NCI-H524 treated with DMSO at 0.1 percent for 48 hours (cell line): Measurements from ENCODE around the gene FBXL7.

Experiments used
- DNase-seq: peaks from one replicate; lab custom pipeline; 2025; lab: John Stamatoyannopoulos, UW

FBXL7 gene

DNA sequence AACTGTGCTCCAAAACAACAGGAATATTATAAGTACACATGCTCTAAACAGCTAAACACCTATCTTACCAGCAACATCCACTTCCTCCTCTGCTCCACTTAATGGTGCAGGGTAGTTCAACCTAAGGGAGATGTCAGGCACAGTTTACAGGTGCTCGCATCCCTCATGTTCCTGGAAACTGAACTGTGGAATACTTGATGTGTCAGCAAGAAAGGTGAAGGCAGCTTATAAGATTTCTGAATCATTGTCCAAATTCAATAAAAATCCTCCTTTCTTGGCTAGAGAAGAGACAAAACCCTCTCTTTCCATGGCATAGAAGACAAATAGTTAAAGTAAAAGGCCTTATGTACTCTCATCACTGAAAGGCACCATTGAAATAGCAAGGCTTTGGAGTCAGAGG is 272.2 kb downstream of the FBXL7 start:
- no peak for DNase-seq

DNA sequence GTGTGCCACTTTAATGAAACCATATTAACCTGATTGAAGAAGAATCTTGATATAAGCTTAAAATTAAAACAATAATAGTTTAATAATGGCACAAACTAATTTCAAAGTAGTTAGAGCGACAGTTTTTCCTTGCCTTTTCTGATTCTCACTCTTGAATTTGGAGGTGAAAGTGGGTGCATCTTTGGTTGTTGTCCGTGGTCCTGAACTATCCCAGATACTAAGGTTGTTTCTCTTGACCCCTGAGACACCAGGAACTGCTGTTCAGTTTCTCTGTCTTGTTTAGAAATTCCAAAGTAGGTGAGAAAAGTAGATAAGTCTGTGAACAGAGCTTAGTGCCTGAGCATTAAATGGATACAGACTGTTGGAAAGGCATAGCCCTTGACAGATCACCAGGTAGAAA is 274.7 kb downstream of the FBXL7 start:
- DNase-seq = no peak

GRCh38 chr5:15776346-15776745 is 276.4 kb downstream of the FBXL7 start:
- DNase-seq = no peak

DNA sequence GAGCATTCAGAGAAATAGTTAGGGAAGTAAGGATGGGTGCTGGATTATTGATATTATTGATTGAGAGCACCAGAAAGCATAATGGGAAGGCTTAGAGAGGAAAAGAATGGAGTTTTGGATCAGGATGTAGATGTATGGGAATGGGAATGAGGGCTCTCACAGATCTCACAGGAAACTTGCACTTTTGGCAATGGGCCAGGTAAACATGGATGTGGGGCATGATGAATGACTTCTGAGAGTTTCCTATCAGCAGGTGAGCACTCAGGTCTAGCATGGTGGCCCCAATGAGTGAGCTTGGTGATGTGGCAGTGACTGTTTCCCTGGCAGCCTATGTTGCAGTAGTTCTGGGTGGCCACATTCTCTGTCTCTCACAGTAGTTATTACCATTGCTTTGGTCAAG is 283.8 kb downstream of the FBXL7 start:
- no peak for DNase-seq

DNA sequence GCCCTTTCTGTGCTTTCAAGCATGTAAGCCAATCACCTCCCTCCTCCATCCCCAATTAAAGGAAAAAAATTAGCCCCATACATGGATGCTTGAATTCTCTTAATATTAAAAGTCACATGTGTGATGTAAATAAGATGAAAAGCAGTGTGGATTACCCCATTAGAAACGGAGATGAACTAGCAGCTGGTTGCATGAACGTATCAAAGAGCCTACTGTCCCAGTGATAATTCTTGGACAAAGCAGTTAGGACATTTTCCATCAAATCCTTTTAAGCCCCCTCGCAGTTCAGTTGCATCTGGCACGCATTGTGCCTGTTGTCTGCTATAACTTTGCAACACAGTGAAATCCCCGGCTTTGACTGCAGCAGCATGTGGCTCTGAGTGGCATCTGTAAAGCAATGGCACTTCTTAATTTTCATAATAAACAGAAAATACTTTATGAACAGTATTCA is 285.6 kb downstream of the FBXL7 start:
- DNase-seq = peak; percentile 61

- DNase-seq = no peak
Measured at GRCh38 chr5:15786326-15786725, 286.3 kb downstream of the FBXL7 start.

GRCh38 chr5:15786884-15787283 is 286.9 kb downstream of the FBXL7 start:
- no peak for DNase-seq

DNA sequence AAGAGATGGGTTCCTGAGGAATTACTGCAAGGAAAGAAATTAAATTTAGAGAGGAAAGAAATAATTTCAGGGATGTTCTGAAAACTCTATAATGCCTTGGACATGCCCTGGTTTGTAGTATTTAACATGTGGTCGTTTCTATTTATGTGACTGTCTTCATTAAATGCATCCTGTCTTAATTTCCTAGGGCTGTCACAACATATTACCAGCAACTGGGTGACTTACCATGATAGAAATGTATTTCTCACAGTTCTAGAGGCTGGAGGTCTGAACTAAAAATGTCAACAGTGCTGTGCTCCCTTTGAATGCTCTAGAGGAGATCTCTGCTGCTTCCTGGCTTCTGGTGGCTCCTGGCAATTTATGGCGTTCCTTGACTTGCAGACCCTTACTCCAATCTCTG is 287.7 kb downstream of the FBXL7 start:
- DNase-seq = no peak

GRCh38 chr5:15789642-15790041 is 289.7 kb downstream of the FBXL7 start:
- DNase-seq = no peak

GRCh38 chr5:15790446-15791018 is 290.6 kb downstream of the FBXL7 start:
- DNase-seq = no peak

DNA sequence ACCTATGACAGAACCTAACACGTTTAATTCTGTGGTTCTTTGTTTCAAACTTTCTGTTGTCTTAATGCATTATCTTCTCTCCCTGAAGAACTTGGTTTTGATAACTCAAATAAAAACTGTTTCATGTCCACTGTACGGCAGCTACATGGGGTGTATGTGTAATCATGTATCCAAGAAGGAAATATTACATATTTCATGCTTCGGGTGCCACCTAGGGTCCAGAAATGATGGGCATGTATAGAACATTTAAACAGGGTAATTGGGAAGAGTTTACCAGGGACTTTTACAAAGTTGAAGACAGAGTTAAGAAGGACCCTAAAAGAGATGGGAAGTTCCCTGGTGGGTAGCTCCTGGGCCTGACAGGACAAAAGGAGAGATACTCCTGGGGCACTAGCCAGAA is 291.3 kb downstream of the FBXL7 start:
- DNase-seq = peak; percentile 35

DNA sequence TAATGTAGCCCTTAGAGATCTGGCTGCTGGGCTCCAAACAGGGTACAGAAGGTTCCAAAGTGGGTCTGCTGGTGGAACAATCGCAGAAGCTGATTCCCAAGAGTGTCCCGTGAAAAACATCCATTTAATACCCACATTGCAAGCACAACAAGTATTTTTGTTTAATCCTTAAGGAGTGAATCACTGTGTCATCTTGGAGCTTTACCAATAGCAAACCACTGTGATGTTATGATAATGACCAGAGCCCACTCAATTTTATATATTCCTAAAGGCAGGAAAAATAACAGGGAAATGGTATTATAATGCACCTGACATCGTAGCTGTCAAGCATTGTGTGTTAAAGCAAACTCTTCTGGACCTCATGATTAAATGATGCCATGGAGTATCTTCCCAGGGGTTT is 291.9 kb downstream of the FBXL7 start:
- no peak for DNase-seq

DNA sequence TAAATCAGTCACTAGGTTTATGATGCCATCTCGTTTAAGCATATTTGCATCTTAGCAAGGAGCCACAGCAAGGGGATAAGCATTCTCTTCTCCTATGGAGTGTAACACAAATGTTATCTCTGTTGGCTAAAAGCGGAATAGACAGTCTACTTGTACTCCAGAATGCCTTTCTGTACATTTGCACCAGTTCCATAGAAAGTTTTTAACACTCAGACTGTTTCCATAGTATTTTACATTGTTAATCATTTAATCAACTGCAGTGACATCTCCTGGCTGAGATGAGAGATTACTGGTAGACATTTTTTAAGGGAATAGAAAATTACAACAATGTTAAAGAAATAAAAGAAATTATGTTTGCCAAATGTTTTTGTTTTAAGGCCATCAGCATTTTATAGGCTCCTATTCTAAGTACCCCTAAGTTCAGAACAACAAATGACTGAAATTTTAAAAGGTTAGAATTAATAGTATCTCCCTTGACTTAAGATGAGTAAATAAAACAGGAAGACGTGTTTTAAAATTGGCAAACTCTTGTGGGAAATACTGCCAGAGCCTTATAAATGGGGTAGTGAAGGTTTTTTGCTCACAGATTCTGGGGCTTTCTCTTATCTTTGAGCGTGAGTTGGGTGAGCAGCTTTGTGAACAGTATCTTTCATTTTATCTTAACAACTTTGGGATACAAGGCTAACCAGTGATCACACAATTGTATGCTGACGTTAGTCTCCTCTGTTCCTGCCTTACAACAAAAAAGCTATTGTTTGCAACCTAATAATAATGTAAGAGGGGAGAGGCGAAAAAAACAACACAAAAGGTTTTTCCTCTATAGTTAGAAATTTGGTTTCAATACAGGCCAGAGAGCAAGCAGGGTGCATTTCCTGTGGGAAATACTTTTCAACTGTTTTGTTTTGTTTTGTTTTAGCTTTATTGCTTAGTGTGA is 294.3 kb downstream of the FBXL7 start:
- DNase-seq = no peak

DNA sequence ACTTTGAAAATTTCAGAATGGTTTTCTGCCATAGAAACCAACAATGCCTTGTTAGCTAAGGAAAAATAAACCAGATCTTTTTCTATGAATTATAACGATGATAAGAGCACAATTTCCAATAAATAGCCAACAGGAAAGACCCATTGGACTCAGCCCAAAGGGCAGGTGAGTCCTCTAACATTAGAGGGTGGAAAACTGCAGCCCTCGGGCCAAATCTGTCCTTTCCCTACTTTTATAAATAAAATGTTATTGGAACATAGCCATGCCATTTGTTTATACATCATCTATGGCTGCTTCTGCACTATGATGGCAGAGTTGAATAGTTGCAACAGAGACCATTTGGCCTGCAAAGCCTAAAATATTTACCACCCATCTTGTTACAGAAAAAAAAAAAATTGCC is 296.1 kb downstream of the FBXL7 start:
- no peak for DNase-seq

DNA sequence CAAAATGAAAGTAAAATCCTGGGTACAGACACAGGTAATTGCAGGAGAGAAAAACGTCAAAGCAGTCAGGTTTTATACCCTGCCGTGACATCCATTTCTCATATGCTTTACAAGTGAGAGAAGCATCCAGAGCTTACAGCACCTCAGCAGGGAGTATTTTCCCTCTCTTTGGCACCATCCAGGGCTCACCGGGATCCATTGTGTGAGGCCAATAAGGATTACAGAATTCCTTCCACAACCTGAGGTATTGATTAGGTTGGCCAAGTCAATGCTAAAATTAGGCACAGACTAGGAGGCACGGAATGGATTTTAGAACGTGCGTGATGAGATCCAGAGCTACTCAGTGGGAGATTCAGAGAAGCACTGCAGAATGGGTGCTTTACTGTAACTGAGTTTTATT is 296.6 kb downstream of the FBXL7 start:
- DNase-seq = no peak

GRCh38 chr5:15797116-15797515 is 297.1 kb downstream of the FBXL7 start:
- DNase-seq = no peak

DNA sequence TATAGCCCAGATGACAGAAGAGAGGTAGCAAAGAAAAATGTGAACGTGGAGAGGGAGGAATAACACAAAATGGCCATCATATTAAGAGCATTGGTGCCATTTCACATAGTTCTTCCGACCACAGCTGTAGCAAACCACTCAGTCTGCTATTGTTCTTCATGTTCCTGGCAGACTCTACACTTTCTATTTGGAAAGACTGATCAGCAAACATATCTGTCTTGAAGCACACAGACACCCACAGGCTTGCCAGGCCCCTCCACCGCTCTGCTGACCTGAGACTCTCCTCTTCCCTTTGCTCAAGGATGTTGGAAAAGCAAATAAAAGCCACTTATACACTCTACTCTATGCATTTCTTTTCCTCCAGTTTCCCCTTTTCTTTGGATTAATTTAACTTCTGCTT is 298.0 kb downstream of the FBXL7 start:
- DNase-seq = no peak

DNA sequence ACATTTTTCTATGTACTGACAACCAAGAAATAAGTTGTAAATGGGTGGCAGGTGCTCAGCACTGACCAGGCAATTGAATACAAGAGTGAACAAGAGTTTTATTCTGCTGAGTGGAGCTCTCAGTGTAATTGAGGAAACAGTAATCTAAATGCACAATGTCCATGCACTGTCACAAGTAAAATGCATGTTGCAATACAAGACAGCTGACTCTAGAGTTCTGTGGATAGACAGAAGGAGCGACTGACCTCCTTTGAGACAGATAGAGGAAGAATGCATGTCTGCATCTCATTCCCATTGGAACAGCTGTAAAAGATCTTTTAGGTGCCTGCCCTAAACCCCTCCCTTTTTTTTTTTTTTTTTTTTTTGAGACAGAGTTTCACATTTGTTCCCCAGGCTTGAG is 299.0 kb downstream of the FBXL7 start:
- DNase-seq = no peak

- no peak for DNase-seq
Measured at GRCh38 chr5:15799612-15800011, 299.6 kb downstream of the FBXL7 start.

DNA sequence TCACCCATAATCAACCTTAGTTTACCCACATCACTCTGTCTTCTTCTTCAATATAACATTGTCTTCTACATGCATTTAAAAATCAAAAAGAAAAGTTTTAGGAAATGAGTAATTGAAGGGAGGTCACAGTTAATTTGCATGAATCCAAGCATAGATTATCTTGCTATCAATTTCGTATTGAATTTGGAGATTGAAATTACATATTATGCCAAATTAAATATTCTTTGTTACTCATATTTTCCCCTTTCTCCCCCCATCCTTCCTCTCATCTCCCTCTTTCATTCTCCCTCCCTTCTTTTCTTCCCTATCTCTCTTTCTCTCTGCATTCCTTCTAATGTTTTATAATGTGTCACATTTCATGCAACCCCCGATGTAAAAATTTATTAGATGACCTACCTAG is 303.3 kb downstream of the FBXL7 start:
- DNase-seq = no peak

GRCh38 chr5:15806613-15807012 is 306.6 kb downstream of the FBXL7 start:
- DNase-seq = no peak

- no peak for DNase-seq
Measured at GRCh38 chr5:15807248-15807647, 307.3 kb downstream of the FBXL7 start.

GRCh38 chr5:15807871-15808270 is 307.9 kb downstream of the FBXL7 start:
- DNase-seq = no peak

GRCh38 chr5:15808577-15808976 is 308.6 kb downstream of the FBXL7 start:
- no peak for DNase-seq
